Stimulated activated CD4-positive, alpha-beta T cell treated with anti-CD3 and anti-CD28 coated beads, TNF-alpha, amount 100 ng/mL, for 48 hours (primary cell): ENCODE measurements around the gene GRIP2.

Source experiments
- DNase-seq, 3 donors: peaks; one replicate each; pipeline ENCODE4 v3.0.0-alpha.2; 2020; ENCODE audit warnings: low read depth in 3 of 3

The GRIP2 gene

GRCh38 chr3:14453876-14454638, 86.1 kb downstream of the GRIP2 start:
- DNase-seq = no peak

DNA sequence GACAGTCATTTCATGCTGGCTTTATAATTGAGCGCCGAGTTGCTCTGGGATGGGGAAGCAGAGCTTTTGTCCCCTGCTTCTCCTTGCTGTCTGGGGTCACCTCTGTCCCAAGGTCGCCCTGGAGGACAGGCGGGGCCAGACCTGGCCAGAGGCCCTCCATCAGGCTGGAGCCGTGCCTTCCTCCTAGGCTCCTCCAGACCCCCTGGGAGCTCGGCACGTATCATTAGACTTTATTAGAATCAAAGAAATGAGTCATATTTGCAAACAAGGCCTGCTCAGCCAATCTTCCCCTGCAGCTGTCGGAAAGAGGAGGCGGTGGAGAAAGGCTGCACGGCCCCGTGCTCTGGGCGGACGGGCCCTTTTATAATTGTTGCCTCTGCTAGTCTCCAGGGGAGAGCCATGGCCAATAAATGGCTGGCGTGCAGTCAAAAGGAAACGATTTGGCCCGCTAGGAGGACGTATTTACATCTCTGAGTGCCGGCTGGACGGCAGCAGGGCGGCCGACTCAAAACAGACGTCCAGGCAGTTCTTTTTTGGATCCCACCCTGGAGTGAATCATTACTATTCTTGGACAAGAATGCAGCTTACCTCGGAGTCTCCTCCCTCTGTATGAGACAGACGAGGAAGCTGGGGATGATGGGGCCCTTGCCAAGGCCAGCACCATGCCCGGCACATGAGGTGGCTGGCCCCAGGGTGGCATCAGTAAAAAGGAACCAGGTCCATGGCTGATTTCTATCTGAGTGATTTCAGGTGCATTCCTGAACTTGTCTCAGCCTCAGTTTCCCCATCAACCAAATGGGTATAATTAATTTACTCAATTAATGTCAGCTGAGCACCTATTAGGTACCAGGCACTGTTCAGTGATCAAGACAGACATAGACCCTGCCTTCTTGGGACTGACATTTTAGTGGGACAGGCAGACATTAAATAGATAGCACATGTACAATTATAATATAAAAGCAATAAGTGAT, 87.1 kb downstream of the GRIP2 start:
- DNase-seq = no peak

DNA sequence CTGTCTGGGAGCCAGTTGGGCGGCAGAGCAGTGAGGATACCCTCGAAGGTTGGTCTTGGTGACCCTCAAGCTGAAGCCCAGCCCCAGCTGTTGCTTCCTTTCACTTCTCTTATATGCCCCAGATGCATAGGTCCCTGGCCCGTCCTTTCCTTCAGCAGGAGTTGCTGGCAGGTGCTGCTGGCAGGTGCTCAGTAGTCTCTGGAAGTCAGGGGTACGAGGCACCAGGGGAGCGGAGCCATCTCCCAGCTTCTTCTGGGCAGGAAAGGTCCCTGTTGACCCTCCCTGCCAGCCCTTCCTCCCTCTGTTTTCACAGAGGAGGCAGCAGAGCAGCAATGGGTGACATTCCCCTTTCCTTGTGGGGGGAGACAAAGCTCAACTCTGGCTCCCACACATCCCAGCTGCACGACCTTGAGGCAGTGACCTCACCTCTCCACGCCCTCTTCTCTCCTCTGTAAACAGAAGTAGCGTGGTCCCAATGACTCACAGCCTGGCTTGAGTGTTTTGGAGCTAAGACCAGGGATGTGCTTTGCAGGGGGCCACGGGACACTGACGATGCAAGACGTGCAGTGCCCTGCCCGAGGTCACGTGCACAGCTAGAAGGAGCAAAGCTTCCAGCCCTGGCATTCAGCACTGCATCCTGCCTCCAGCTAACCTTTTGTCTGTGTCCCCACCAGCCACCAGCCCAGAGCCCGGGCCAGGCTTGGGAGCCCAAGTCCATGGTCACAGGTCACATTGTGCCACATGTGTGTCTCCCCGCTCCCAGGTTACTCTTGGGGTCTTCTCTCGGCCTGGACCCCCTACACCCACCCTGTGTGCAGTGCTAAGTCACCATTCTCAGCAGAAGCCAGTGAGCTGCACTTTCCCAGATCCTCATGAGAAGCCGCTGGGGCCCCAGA, 88.0 kb downstream of the GRIP2 start:
- DNase-seq = no peak

GRCh38 chr3:14450922-14451606, 89.1 kb downstream of the GRIP2 start:
- no peak for DNase-seq

GRCh38 chr3:14450506-14450905, 89.6 kb downstream of the GRIP2 start:
- DNase-seq = no peak

DNA sequence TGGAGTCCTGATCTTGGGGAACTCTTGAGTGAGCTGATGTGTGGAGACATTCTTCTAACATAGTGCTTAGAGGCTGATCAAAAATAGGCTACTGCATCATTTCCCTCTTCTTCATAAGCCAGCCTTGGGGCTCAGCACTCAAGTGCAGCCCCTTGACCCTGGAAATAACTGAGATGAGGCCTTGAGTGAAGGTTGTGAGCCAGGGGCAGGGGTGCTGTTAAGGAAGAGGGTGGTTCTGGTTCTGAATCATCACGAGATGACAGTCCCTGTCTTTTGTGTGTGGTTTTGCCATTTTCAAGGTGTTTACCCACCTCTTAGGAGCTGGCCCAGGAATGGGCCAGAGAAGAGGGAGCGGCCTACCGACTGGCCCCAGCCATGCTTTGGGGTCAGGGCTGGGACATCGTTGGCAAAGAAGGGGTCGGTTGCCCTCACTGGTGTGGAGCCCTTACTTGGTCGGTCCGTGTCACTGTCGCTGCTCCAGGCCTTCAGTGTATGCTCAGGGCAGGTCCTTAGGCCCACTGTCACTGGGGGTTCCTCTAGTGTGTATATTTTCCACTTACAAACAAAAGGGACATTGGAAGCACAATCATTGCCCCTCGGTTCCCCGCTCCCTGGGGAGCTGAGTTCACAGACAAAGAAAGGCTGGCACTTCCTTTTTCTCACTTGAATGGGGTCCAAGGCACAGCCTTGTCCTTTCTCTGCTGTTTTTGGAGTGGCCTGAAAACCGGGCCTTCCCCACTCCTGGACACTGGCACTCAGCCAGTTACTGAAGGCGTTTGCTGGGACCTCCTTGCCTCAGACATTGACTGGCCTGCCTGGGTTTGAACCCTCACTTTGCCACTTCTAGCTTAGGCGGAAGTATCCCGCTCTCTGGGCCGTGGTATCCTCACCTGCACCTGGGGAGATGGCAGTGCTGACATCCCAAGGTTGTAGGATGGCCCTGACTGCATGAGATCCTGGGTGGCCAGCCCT, 91.1 kb downstream of the GRIP2 start:
- DNase-seq = no peak

DNA sequence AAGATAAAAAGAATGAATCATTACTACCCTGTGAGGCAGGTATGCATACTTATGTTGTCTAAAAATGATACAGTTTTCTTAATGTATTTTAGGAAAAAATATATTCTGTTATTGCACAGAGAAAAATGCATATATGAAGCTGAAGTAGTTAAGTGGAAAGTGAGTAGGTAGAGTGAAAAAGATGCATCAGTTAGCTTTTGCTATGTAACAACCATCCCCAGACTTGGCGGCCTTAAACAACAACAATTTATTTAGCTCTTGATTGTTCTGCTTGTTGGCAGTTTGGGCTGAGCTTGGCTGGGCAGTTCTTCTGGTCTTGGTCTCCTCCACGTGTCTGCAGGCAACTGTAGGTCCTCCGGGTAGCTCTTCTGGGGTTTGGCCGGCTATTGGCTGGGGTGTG, 92.1 kb downstream of the GRIP2 start:
- no peak for DNase-seq

- no peak for DNase-seq
Measured at GRCh38 chr3:14446988-14447570, 93.1 kb downstream of the GRIP2 start.

DNA sequence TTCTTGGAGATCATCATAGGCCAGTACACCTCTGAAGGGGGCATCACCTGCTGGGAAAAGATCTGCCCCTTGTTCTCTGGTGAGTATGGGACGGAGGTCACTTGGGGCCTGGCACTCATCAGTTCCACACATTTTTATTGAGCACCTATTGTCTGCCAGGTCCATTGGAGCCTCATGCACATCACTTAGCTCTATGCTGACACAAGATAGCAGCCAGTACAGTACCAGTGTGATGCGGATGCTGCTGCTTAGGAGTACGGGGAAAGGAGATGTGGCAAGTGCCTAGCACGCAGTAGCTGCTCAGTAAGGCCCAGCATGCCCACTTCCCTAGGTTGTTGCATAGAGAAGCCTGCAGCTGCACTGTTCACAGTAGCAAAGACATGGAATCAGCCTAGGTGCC, 94.4 kb downstream of the GRIP2 start:
- no peak for DNase-seq

DNA sequence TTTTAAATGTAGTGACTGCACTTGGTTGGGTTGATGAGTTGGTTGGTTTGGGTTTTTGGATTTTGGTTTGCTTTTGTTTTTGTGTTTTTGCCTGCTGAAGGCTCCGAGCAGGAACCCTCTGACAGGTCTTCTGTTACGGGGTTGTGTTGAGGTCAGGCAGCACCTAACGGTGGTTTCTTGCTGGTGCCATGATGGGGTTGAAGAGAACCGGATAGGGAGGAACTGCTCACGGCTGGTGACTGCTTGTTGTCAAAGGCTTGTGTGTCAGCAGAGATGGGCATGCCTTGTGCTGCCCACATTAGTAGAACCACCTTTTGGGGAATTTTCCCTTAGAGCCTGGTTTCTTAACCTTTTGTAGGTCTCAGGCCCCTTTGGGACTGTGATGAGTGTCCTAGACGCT, 95.8 kb downstream of the GRIP2 start:
- no peak for DNase-seq

GRCh38 chr3:14441920-14442300, 98.2 kb downstream of the GRIP2 start:
- no peak for DNase-seq

DNA sequence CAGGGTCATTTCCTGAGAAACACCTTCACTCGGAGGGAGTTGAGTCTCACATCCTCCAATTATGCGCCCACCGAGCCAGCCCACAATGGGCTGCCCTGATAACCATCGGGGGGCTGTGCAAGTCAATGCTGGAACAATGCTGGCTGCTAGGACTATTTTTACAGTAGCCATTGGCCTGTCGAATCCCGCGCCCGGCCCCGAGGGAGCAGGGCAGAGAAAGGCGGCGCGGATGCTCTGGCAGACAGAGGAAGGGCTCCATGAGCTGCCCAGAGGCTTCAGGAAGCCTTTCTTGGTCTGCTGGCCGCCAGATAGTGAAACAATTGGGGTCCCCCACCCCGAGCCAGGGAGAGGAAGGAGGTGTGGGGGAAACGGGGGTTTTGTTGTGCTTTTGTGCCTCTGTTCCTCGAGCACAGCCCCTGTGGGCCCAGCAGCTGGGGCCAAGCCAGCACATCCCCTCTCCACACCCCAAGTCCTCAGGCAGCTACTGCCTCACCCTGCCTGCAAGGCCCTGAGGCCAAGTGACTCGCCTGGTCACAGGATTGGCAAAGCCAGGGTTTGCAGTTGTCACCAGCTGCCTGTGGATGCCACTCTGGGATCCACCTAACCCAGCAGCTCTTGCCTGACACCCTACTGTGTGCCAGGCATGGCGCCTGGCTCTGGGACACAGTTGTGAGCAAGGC, 98.8 kb downstream of the GRIP2 start:
- no peak for DNase-seq

GRCh38 chr3:14440531-14441239, 99.5 kb downstream of the GRIP2 start:
- DNase-seq = no peak

DNA sequence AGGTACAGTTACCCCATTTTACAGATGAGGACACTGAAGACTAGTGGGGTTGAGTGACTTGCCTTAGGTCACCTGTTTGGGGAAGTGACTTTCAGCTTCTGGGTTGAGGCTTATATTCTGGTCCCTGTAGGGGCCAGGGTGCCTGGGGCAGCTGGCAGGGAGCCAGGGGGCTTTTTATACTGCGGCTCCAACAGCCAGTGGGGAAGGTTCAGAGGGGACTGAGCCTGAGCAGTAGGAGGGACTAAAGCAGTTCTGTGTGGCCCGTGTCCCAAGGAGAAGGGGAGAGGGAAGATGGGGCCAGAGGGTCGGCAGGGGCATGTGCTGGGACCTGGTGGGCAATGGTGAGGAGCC, 100.0 kb downstream of the GRIP2 start:
- DNase-seq = no peak

DNA sequence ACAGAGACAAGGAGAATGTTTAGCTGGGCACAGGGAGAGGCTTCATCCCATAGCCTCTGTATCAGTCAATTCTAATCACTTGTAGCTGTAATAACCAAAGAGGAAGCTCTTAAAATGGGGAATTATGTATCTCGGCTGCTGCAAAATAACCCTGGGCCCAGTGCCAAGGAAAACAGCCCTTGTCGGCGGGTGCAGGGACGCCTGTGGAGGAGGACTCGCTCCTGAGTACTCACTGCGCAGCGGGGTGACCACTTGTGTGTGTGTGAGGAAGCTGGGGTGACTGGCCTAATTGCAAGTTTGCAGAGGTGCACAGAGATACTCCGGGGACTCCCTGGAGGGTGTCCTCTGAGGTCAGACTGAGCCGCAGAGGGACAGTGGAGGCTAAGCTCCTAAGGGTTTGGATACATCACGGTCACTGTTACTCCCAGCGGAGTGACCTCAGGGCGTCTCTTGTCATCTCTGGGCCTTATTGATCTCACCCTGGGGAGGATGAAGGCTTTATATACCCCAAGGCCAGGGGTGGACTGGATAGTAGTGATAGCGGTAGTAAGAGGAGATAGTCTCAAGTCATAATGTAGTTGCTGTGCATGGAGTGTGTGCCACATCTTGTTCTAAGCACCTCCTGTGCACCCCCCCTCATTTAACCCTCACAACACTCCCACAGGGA, 100.5 kb downstream of the GRIP2 start:
- no peak for DNase-seq
